A673 (cell line): ENCODE results near the gene TES. TPM values are rescaled to one million over a fixed set of nuclear protein-coding genes. Genes with fewer than 3 reads are reported as not detected.

ENCODE experiments used
- BruUV-seq: library from RNA; stranded (reverse); fragments of 400-500 nt; replicated peaks from 2 replicates; lab custom pipeline; 2021; lab: Mats Ljungman, UMichigan
- CTCF ChIA-PET: fragments of 300-600 bp; sonication (Branson Sonifier 250); formaldehyde crosslinking; loops from one replicate; lab custom pipeline; 2022; ENCODE audit warnings: antibody characterized with exemption; lab: Charles Lee
- POLR2A ChIA-PET: fragments of 300-600 bp; sonication (Branson Sonifier 250); formaldehyde crosslinking; loops from one replicate; lab custom pipeline; 2022; ENCODE audit warnings: antibody characterized with exemption; ENCODE audit not compliant: low non-redundant PET; lab: Charles Lee
- DNase-seq: peaks from one replicate; pipeline ENCODE4 v3.0.0-alpha.2; 2015; ENCODE audit warnings: low spot score
- H3K27ac ChIP-seq: fragments of 200-600 bp; sonication (generic); 2 replicates; pipeline ENCODE4 v1.5.1; 2016; ENCODE audit warnings: mixed run types, low read depth, mild to moderate bottlenecking, mixed read lengths, antibody characterized with exemption, low read length; ENCODE audit not compliant: poor library complexity, severe bottlenecking
- H3K27me3 ChIP-seq: fragments of 200-600 bp; sonication (generic); replicated peaks from 2 replicates; pipeline ENCODE4 v1.6.1; 2017; ENCODE audit warnings: mixed run types, low read depth, mild to moderate bottlenecking, mixed read lengths, antibody characterized with exemption, low read length; ENCODE audit not compliant: insufficient read depth, poor library complexity
- H3K36me3 ChIP-seq: fragments of 200-600 bp; sonication (generic); 2 replicates; pipeline ENCODE4 v1.6.1; 2016; ENCODE audit warnings: mixed run types, mild to moderate bottlenecking, mixed read lengths, antibody characterized with exemption, low read length; ENCODE audit not compliant: insufficient read depth, poor library complexity, severe bottlenecking
- H3K4me1 ChIP-seq: fragments of 200-600 bp; sonication (generic); 2 replicates; pipeline ENCODE4 v1.6.1; 2017; ENCODE audit warnings: mixed run types, mild to moderate bottlenecking, mixed read lengths, antibody characterized with exemption, low read length; ENCODE audit not compliant: insufficient read depth, poor library complexity, severe bottlenecking
- H3K4me3 ChIP-seq: fragments of 200-600 bp; sonication (generic); 2 replicates; pipeline ENCODE4 v1.5.1; 2016; ENCODE audit warnings: low read depth, mixed run types, mild to moderate bottlenecking, mixed read lengths, low read length; ENCODE audit not compliant: poor library complexity, severe bottlenecking
- H3K9me3 ChIP-seq: fragments of 200-600 bp; sonication (generic); 2 replicates; pipeline ENCODE4 v1.6.1; 2016; ENCODE audit warnings: mixed run types, low read depth, mild to moderate bottlenecking, mixed read lengths, antibody characterized with exemption, low read length; ENCODE audit not compliant: poor library complexity, severe bottlenecking
- CTCF ChIP-seq: fragments of 300-800, 200-600 bp; sonication (generic); conservative IDR thresholded peaks from 2 replicates; pipeline ENCODE4 v1.5.1; 2017; ENCODE audit warnings: low read depth, mild to moderate bottlenecking, antibody characterized with exemption, low read length, moderate library complexity, mixed read lengths
- EZH2 ChIP-seq: fragments of 200-600 bp; sonication (generic); IDR thresholded peaks from 2 replicates; pipeline ENCODE4 v1.6.1; 2017; ENCODE audit warnings: borderline replicate concordance, low read depth, mild to moderate bottlenecking, mixed read lengths, antibody characterized with exemption, low read length; ENCODE audit not compliant: poor library complexity, severe bottlenecking
- intact Hi-C: fragments of 100-400 bp; cut with micrococcal nuclease; formaldehyde crosslinking; loops from one replicate; pipeline ENCODE4 v1.10.0; 2022; ENCODE audit not compliant: unreplicated experiment
- total RNA-seq: library from RNA; stranded (reverse); gene quantifications from 2 replicates; pipeline ENCODE4 v1.2.3, GENCODE V29; 2021

TES gene
- total RNA-seq, 1 experiment from 2014 or later = 121 TPM

DNA sequence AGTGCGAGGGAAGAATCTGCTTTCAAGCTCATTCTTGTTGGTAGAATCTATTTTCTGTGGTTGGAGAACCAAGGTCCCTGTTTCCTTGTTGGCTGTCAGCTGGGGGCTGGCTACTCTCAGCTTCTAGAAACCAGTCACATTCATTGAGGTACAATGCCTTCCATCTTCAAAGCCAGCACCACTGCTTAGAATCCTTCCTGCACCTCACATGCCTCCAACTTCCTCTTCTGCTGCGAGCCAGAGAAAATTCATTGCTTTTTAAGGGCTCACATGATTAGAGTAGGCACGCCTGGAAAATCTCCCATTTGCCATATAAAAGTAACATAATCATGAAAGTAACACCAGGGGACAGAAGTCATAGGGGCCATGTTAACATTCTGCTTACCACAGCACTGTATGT is 28.7 kb downstream of the TES start:
- Histone ChIP-seq H3K4me3 (no peak overlapping the region), H3K27me3 (no peaks in the 10 kb centered on the region), H3K9me3 (no peaks in the 10 kb centered on the region), H3K27ac (peak overlapping the region; percentile 87), H3K36me3 (peaks cover 21% of the 10 kb centered on the region), H3K4me1 (peaks cover 72% of the 10 kb centered on the region)
- CTCF ChIA-PET = interaction anchor here (2.0 kb wide), 1 partner anchor 59 kb away, joined by 4 read pairs; no protein-coding TSS in a partner anchor
- intact Hi-C loops = no loop called here
- TF ChIP-seq CTCF = no peak
- no peak for TF ChIP-seq EZH2
- BruUV-seq = no TSS peak
- no peak for DNase-seq
- POLR2A ChIA-PET = no interaction called here

DNA sequence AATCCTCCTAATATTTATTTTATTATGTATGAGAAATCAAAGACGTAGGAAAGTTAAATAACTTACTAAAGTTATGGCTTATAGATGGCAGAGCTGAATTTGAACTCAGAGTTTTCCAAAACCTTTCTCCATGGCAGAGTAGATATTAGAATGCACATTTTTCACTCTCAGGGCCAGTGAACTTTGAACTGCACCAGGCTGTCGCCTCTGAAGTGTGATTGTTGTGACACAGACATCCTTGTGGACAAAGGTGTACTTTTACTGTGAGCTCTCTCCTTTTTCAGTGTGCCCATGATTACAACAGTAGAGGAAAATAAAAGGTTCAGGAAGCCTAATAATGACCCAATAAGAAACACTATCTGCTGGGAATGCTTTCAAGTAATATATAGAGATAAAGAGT is 29.1 kb downstream of the TES start:
- Histone ChIP-seq H3K27me3 (no peaks in the 10 kb centered on the region), H3K4me1 (peaks cover 68% of the 10 kb centered on the region), H3K27ac (peak overlapping the region; percentile 87), H3K36me3 (peaks cover 21% of the 10 kb centered on the region), H3K9me3 (peaks cover 4% of the 10 kb centered on the region), H3K4me3 (no peak overlapping the region)
- ChIA-PET CTCF (interaction anchor here (2.0 kb wide), 1 partner anchor 59 kb away, joined by 4 read pairs; no protein-coding TSS in a partner anchor), POLR2A (no interaction called here)
- TF ChIP-seq EZH2 (no peak), CTCF (no peak)
- DNase-seq = no peak
- no TSS peak for BruUV-seq
- intact Hi-C loops = no loop called here

- ChIA-PET CTCF (interaction anchor here (0.8 to 2.0 kb wide), 2 partner anchors 60 to 352 kb away, joined by 3 to 4 read pairs; no protein-coding TSS in a partner anchor), POLR2A (no interaction called here)
- no TSS peak for BruUV-seq
- peak; percentile 68 for DNase-seq
- intact Hi-C loops = loop anchor here (5.0 kb wide), 1 partner anchor 567 kb away; no protein-coding TSS in a partner anchor
- TF ChIP-seq CTCF (no peak), EZH2 (no peak)
- Histone ChIP-seq H3K27ac (peak overlapping the region; percentile 87), H3K4me1 (peaks cover 61% of the 10 kb centered on the region), H3K36me3 (peaks cover 29% of the 10 kb centered on the region), H3K4me3 (peak overlapping the region; percentile 13), H3K27me3 (no peaks in the 10 kb centered on the region), H3K9me3 (peaks cover 10% of the 10 kb centered on the region)
Measured at GRCh38 chr7:116240024-116240668, 29.8 kb downstream of the TES start.
